HCT116 (cell line): ENCODE results near the gene RPL21. TPM values are rescaled to one million over a fixed set of nuclear protein-coding genes. Genes with fewer than 3 reads are reported as not detected.

Experiments used
- ATAC-seq: fragments of 200-7000 bp; cut with Tn5 transposase; 2 replicates; pipeline ENCODE4 v1.9.1; 2020; ENCODE audit warnings: mild to moderate bottlenecking, moderate library complexity
- BruUV-seq: library from RNA; stranded (reverse); fragments of 400-500 nt; replicated peaks from 2 replicates; lab custom pipeline; 2021; lab: Mats Ljungman, UMichigan
- CTCF ChIA-PET: fragments of 300-600 bp; sonication (Branson Sonifier 250); formaldehyde crosslinking; loops from one replicate; lab custom pipeline; 2021; ENCODE audit warnings: antibody characterized with exemption; lab: Charles Lee
- POLR2A ChIA-PET: fragments of 300-600, 350-600 bp; sonication (Branson Sonifier 250); formaldehyde crosslinking; loops from one replicate; lab custom pipeline; 2021; ENCODE audit warnings: antibody characterized with exemption; lab: Charles Lee
- RAD21 ChIA-PET, 2 experiments: fragments of 300-600 bp; sonication (Branson Sonifier 250); formaldehyde crosslinking; loops; one replicate each; lab custom pipeline; 2023; ENCODE audit warnings: low total read pairs in 2 of 2; ENCODE audit not compliant: uncharacterized antibody in 2 of 2, unreplicated experiment in 2 of 2, low non-redundant PET in 1 of 2; lab: Charles Lee
- DNase-seq: peaks from one replicate; pipeline ENCODE4 v3.0.0-alpha.2; 2010; ENCODE audit warnings: low read depth, low spot score
- H2AFZ ChIP-seq: fragments of 200-600 bp; shearing (Covaris generic), sonication (generic); 2 replicates; pipeline ENCODE4 v1.6.1; 2017; ENCODE audit warnings: low read depth, mixed run types, mixed read lengths, antibody characterized with exemption, low read length; ENCODE audit not compliant: poor library complexity, severe bottlenecking
- H3K27ac ChIP-seq: 2 replicates; pipeline ENCODE4 v1.5.1; 2012; ENCODE audit warnings: low read depth, low read length
- H3K27me3 ChIP-seq: fragments of 200-600 bp; sonication (generic); 2 replicates; pipeline ENCODE4 v1.6.1; 2016; ENCODE audit warnings: mixed run types, low read length, mixed read lengths; ENCODE audit not compliant: insufficient read depth
- H3K36me3 ChIP-seq, 2 experiments: fragments of 200-500 bp in 1 of 2; fragments of 200-600 bp in 1 of 2; sonication (Bioruptor generic) in 1 of 2; sonication (generic) in 1 of 2; 2 replicates each; pipeline versions ENCODE4 v1.5.1 to v1.6.1; 2014 to 2016; ENCODE audit warnings: low read length in 2 of 2, inconsistent platforms in 1 of 2, mixed read lengths in 1 of 2, mixed run types in 1 of 2; ENCODE audit not compliant: insufficient read depth in 2 of 2, control insufficient read depth in 1 of 2
- H3K4me1 ChIP-seq, 2 experiments: fragments of 200-600 bp in 1 of 2; sonication (generic) in 1 of 2; 2 replicates each; pipeline versions ENCODE4 v1.5.1 to v1.6.1; 2012 to 2017; ENCODE audit warnings: low read length in 2 of 2, inconsistent platforms in 1 of 2, mild to moderate bottlenecking in 1 of 2, mixed read lengths in 1 of 2, mixed run types in 1 of 2, moderate library complexity in 1 of 2; ENCODE audit not compliant: insufficient read depth in 2 of 2, control insufficient read depth in 1 of 2
- H3K4me2 ChIP-seq: fragments of 200-600 bp; sonication (generic); 2 replicates; pipeline ENCODE4 v1.6.1; 2017; ENCODE audit warnings: mixed run types, low read length, mixed read lengths
- H3K4me3 ChIP-seq, 2 experiments: fragments of 200-600 bp in 1 of 2; sonication (generic) in 1 of 2; replicated peaks in 1 of 2; 2 replicates each; pipeline ENCODE4 v1.5.1; 2011 to 2016; ENCODE audit warnings: low read length in 2 of 2, control low read depth in 1 of 2, low read depth in 1 of 2, mild to moderate bottlenecking in 1 of 2, mixed read lengths in 1 of 2, mixed run types in 1 of 2
- H3K79me2 ChIP-seq: fragments of 200-600 bp; sonication (generic); 2 replicates; pipeline ENCODE4 v1.6.1; 2017; ENCODE audit warnings: mild to moderate bottlenecking, mixed run types, low read length, moderate library complexity, mixed read lengths; ENCODE audit not compliant: insufficient read depth
- H3K9ac ChIP-seq: fragments of 200-600 bp; sonication (generic); 2 replicates; pipeline ENCODE4 v1.6.1; 2016; ENCODE audit warnings: low read length, mixed read lengths
- H3K9me2 ChIP-seq: fragments of 200-600 bp; sonication (generic), shearing (Covaris generic); 2 replicates; pipeline ENCODE4 v1.6.1; 2017; ENCODE audit warnings: mixed run types, mild to moderate bottlenecking, moderate library complexity; ENCODE audit not compliant: insufficient read depth
- H3K9me3 ChIP-seq, 2 experiments: fragments of 200-500 bp in 1 of 2; fragments of 200-600 bp in 1 of 2; sonication (Bioruptor generic) in 1 of 2; sonication (generic) in 1 of 2; 2 replicates each; pipeline ENCODE4 v1.6.1; 2014 to 2017; ENCODE audit warnings: low read length in 2 of 2, mixed read lengths in 2 of 2, inconsistent platforms in 1 of 2, low read depth in 1 of 2, mild to moderate bottlenecking in 1 of 2, mixed run types in 1 of 2, moderate library complexity in 1 of 2; ENCODE audit not compliant: control insufficient read depth in 1 of 2, insufficient read depth in 1 of 2
- H4K20me1 ChIP-seq: fragments of 200-600 bp; sonication (generic), shearing (Covaris generic); 2 replicates; pipeline ENCODE4 v1.6.1; 2017; ENCODE audit warnings: mixed run types, mild to moderate bottlenecking, moderate library complexity; ENCODE audit not compliant: insufficient read depth
- CBX3 ChIP-seq: IDR thresholded peaks from 2 replicates; pipeline ENCODE4 v1.6.1; 2012; ENCODE audit warnings: low read depth
- ELF1 ChIP-seq: IDR thresholded peaks from 2 replicates; pipeline ENCODE4 v1.6.1; 2012; ENCODE audit warnings: low read depth, borderline replicate concordance
- EZH2phosphoT487 ChIP-seq: fragments of 200-600 bp; IDR thresholded peaks from 2 replicates; pipeline ENCODE4 v1.6.1; 2018; ENCODE audit warnings: antibody characterized with exemption, borderline replicate concordance
- FOSL1 ChIP-seq: IDR thresholded peaks from 2 replicates; pipeline ENCODE4 v1.6.1; 2012; ENCODE audit warnings: low read depth
- JUND ChIP-seq: IDR thresholded peaks from 2 replicates; pipeline ENCODE4 v1.6.1; 2012
- POLR2AphosphoS5 ChIP-seq: IDR thresholded peaks from 2 replicates; pipeline ENCODE4 v1.6.1; 2011; ENCODE audit warnings: mild to moderate bottlenecking, low read depth, low read length, moderate library complexity
- RAD21 ChIP-seq: IDR thresholded peaks from 2 replicates; pipeline ENCODE4 v1.6.1; 2012; ENCODE audit warnings: low read depth, mild to moderate bottlenecking
- SIN3A ChIP-seq: IDR thresholded peaks from 2 replicates; pipeline ENCODE4 v1.6.1; 2012; ENCODE audit warnings: low read depth
- SP1 ChIP-seq: IDR thresholded peaks from 2 replicates; pipeline ENCODE4 v1.6.1; 2012; ENCODE audit warnings: low read depth
- SRF ChIP-seq: IDR thresholded peaks from 2 replicates; pipeline ENCODE4 v1.6.1; 2012; ENCODE audit warnings: low read depth
- TCF7L2 ChIP-seq: IDR thresholded peaks from 2 replicates; pipeline ENCODE4 v1.7.0; 2011; ENCODE audit warnings: borderline replicate concordance, inconsistent platforms; ENCODE audit not compliant: insufficient read depth, insufficient read length; ENCODE audit errors: extremely low read depth
- ZFX ChIP-seq: fragments of 450-650 bp; IDR thresholded peaks from 2 replicates; pipeline ENCODE4 v1.6.1; 2017
- ZNF274 ChIP-seq: fragments of 200-500 bp; sonication (Bioruptor generic); IDR thresholded peaks from 2 replicates; pipeline ENCODE4 v1.6.1; 2014; ENCODE audit warnings: mild to moderate bottlenecking, low read depth, low read length, inconsistent platforms
- intact Hi-C: fragments of 100-400 bp; cut with micrococcal nuclease; formaldehyde crosslinking; loops from 2 replicates; pipeline ENCODE4 v1.10.0; 2022
- total RNA-seq: library from RNA; stranded (reverse); gene quantifications from one replicate; pipeline ENCODE4 v1.2.1, GENCODE V29; 2021; ENCODE audit not compliant: unreplicated experiment
- TF ChIP-seq, protein P1 (sequence below): IDR thresholded peaks from 2 replicates; pipeline ENCODE4 v1.6.1; 2012
- TF ChIP-seq, protein P2 (sequence below): IDR thresholded peaks from 2 replicates; pipeline ENCODE4 v1.6.1; 2012
- TF ChIP-seq, protein P3 (sequence below): IDR thresholded peaks from 2 replicates; pipeline ENCODE4 v1.6.1; 2012; ENCODE audit warnings: low read depth

RPL21 gene
- total RNA-seq, 1 experiment from 2014 or later = 915 TPM

DNA sequence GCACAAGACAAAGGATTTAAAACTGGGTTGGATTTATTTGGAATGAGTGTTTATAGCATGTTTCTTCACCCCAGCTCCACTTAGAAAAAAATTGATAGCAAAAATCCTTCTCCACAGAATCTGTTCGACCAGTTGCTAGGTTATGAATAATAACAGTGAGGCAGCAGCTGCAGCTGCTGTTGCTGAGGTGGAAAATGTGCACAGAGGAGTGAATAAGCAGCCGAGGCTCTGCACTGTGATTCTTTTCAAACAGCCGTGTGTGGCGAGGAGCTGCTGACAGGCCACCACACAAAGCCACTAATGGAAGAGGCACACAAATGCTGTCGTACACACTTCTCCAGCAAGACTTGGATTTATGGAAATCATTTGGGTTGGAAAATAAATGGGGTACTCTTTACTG lies 12.8 kb downstream of the RPL21 start:
- Histone ChIP-seq H3K4me2 (no peak overlapping the region), H3K36me3 (no peaks in the 10 kb centered on the region; a peak in 1 of 4 replicates), H3K27me3 (no peaks in the 10 kb centered on the region), H3K4me3 (no peak overlapping the region), H3K27ac (no peak overlapping the region), H3K79me2 (no peaks in the 10 kb centered on the region), H3K9ac (no peak overlapping the region), H3K4me1 (peaks cover 0 to 5% of the 10 kb centered on the region in 2 experiments; a peak in 1 of 4 replicates), H3K9me3 (no peaks in the 10 kb centered on the region), H3K9me2 (no peaks in the 10 kb centered on the region), H2AFZ (no peak overlapping the region), H4K20me1 (no peaks in the 10 kb centered on the region)
- RAD21 ChIA-PET = no interaction called here
- no peak for TF ChIP-seq ZNF274
- no peak for TF ChIP-seq FOSL1
- TF ChIP-seq CBX3 = no peak
- no peak for TF ChIP-seq SIN3A
- TF ChIP-seq POLR2AphosphoS5 = no peak
- TF ChIP-seq, protein P1, sequence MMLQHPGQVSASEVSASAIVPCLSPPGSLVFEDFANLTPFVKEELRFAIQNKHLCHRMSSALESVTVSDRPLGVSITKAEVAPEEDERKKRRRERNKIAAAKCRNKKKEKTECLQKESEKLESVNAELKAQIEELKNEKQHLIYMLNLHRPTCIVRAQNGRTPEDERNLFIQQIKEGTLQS = no peak
- no peak for TF ChIP-seq ELF1
- DNase-seq (no peak), ATAC-seq (no peak)
- intact Hi-C loops = no loop called here
- CTCF ChIA-PET = no interaction called here
- no TSS peak for BruUV-seq
- POLR2A ChIA-PET = no interaction called here

DNA sequence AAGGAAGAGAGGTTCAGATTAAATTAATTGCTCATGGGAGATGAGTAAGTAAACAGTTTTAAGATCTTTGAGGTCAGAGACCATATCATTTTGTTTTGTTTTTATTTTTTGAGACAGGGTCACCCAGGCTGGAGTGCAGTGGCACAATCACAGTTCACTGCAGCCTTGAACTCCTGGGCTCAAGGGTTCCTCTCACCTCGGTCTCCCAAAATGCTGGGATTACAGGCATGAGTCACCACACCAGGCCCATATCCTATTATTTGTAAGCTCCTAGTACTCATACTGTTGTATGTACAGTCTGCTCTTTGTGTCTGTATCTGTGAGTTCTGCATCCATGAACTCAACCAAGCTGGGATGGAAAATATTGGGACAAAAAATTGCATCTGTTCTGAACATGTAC lies 13.3 kb downstream of the RPL21 start:
- H3K4me3 ChIP-seq = no peak overlapping the region
- BruUV-seq = no TSS peak
- no peaks in the 10 kb centered on the region for H4K20me1 ChIP-seq
- H2AFZ ChIP-seq = no peak overlapping the region
- no peaks in the 10 kb centered on the region for H3K79me2 ChIP-seq
- intact Hi-C loops = no loop called here
- no peaks in the 10 kb centered on the region for H3K36me3 ChIP-seq
- no peaks in the 10 kb centered on the region for H3K27me3 ChIP-seq
- ChIA-PET RAD21 (no interaction called here), CTCF (no interaction called here), POLR2A (no interaction called here)
- H3K4me1 ChIP-seq = peaks cover 0 to 5% of the 10 kb centered on the region in 2 experiments; a peak in 1 of 4 replicates
- no peak overlapping the region for H3K4me2 ChIP-seq
- DNase-seq = no peak
- ATAC-seq = no peak
- no peaks in the 10 kb centered on the region for H3K9me2 ChIP-seq
- H3K9me3 ChIP-seq = no peaks in the 10 kb centered on the region
- H3K27ac ChIP-seq = no peak overlapping the region
- no peak overlapping the region for H3K9ac ChIP-seq
- TF ChIP-seq, protein P2, sequence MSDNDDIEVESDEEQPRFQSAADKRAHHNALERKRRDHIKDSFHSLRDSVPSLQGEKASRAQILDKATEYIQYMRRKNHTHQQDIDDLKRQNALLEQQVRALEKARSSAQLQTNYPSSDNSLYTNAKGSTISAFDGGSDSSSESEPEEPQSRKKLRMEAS = no peak
- no peak for TF ChIP-seq FOSL1
- TF ChIP-seq POLR2AphosphoS5 = no peak
- no peak for TF ChIP-seq RAD21
- no peak for TF ChIP-seq SIN3A
- TF ChIP-seq SP1 = no peak
- TF ChIP-seq, protein P3, sequence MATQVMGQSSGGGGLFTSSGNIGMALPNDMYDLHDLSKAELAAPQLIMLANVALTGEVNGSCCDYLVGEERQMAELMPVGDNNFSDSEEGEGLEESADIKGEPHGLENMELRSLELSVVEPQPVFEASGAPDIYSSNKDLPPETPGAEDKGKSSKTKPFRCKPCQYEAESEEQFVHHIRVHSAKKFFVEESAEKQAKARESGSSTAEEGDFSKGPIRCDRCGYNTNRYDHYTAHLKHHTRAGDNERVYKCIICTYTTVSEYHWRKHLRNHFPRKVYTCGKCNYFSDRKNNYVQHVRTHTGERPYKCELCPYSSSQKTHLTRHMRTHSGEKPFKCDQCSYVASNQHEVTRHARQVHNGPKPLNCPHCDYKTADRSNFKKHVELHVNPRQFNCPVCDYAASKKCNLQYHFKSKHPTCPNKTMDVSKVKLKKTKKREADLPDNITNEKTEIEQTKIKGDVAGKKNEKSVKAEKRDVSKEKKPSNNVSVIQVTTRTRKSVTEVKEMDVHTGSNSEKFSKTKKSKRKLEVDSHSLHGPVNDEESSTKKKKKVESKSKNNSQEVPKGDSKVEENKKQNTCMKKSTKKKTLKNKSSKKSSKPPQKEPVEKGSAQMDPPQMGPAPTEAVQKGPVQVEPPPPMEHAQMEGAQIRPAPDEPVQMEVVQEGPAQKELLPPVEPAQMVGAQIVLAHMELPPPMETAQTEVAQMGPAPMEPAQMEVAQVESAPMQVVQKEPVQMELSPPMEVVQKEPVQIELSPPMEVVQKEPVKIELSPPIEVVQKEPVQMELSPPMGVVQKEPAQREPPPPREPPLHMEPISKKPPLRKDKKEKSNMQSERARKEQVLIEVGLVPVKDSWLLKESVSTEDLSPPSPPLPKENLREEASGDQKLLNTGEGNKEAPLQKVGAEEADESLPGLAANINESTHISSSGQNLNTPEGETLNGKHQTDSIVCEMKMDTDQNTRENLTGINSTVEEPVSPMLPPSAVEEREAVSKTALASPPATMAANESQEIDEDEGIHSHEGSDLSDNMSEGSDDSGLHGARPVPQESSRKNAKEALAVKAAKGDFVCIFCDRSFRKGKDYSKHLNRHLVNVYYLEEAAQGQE = no peak
- TF ChIP-seq SRF = no peak
- no peak for TF ChIP-seq JUND
- TF ChIP-seq, protein P1 = no peak
- TF ChIP-seq TCF7L2 = no peak
- TF ChIP-seq CBX3 = no peak
- TF ChIP-seq EZH2phosphoT487 = no peak
- TF ChIP-seq ELF1 = no peak
- no peak for TF ChIP-seq ZFX
